Stomach (tissue), 9 donors: ENCODE results near the gene MLXIPL. TPM values are rescaled to one million over a fixed set of nuclear protein-coding genes. Genes with fewer than 3 reads are reported as not detected.

Experiments used
- DNase-seq, 2 donors: peaks; one replicate each; pipeline versions ENCODE4 v3.0.0 to v3.0.0-alpha.2; 2013 to 2019
- H3K27ac ChIP-seq, 5 donors: fragments of 200-600 bp in 4 of 5; sonication (generic) in 4 of 5; one replicate each; pipeline ENCODE4 v1.5.1; 2013 to 2019; ENCODE audit warnings: mild to moderate bottlenecking in 1 of 5, moderate library complexity in 1 of 5
- H3K27me3 ChIP-seq, 3 donors: fragments of 200-600 bp; sonication (generic); one replicate each; pipeline ENCODE4 v1.5.1; 2017 to 2019; ENCODE audit warnings: mixed run types in 1 of 3
- H3K36me3 ChIP-seq, 4 donors: fragments of 200-600 bp; sonication (generic); 1 replicate in 3 of 4; 2 replicates in 1 of 4; pipeline ENCODE4 v1.5.1; 2016 to 2019
- H3K4me1 ChIP-seq, 4 donors: fragments of 200-600 bp; sonication (generic); one replicate each; pipeline ENCODE4 v1.5.1; 2016 to 2019
- H3K4me3 ChIP-seq, 4 donors: fragments of 200-600 bp; sonication (generic) in 3 of 4; one replicate each; pipeline ENCODE4 v1.5.1; 2016 to 2019; ENCODE audit warnings: mild to moderate bottlenecking in 1 of 4
- H3K9me3 ChIP-seq, 4 donors: fragments of 200-600 bp; sonication (generic); one replicate each; pipeline ENCODE4 v1.5.1; 2016 to 2019
- CTCF ChIP-seq, 7 experiments: fragments of 450-650 bp in 4 of 7; fragments of 200-600 bp in 3 of 7; sonication (generic) in 3 of 7; IDR thresholded peaks; one replicate each; pipeline ENCODE4 v1.5.1; 2016 to 2019; ENCODE audit warnings: antibody characterized with exemption in 7 of 7, control low read depth in 2 of 7, mild to moderate bottlenecking in 1 of 7
- EP300 ChIP-seq: sonication (generic); formaldehyde crosslinking; IDR thresholded peaks from one replicate; pipeline ENCODE4 v1.6.1; 2017; ENCODE audit warnings: antibody characterized with exemption
- POLR2A ChIP-seq, 4 donors: fragments of 450-650 bp; IDR thresholded peaks; one replicate each; pipeline ENCODE4 v1.6.1; 2016; ENCODE audit warnings: antibody characterized with exemption in 4 of 4, control low read depth in 2 of 4, mild to moderate bottlenecking in 1 of 4, moderate library complexity in 1 of 4
- POLR2AphosphoS5 ChIP-seq, 3 donors: sonication (generic); formaldehyde crosslinking; IDR thresholded peaks; one replicate each; pipeline ENCODE4 v1.6.1; 2016; ENCODE audit warnings: antibody characterized with exemption in 3 of 3
- WGBS, 5 donors: extraction: QIAGEN DNeasy Blood & Tissue Kit in 3 of 5; methylation state at CpG; one replicate each; pipeline versions ENCODE4 v1.1.5 to v1.1.7; 2013 to 2018; 5-methylcytosine and 5-hydroxymethylcytosine counted together
- intact Hi-C: fragments of 100-400 bp; cut with DNase I; formaldehyde crosslinking; loops from one replicate; pipeline ENCODE4 v1.15.1; 2023; ENCODE audit warnings: low total_unique reads
- polyA plus RNA-seq, 3 donors: library from polyadenylated mRNA; stranded (reverse); fragments of 200-250 nt; gene quantifications; one replicate each; pipeline ENCODE4 v1.2.3, GENCODE V29; 2013
- total RNA-seq, 5 donors: library from RNA; depleted of rRNA; stranded (reverse); fragments of >200 nt; gene quantifications; one replicate each; pipeline versions ENCODE4 v1.1.0 to v1.2.3, GENCODE V29; 2014 to 2016
- donor health status: healthy with polysubstance abuse.
- donor health status: Bipolar disorder and iron deficiency.
- donor health status: healthy.

MLXIPL gene
- total and polyA plus RNA-seq, 8 donors: 2.4 to 102 (median 9.2) TPM

- H3K4me1 ChIP-seq: peaks cover 0 to 48% (median 17%) of the 10 kb centered on the region in 4 donors
- H3K36me3 ChIP-seq: peaks cover 28 to 96% (median 84%) of the 10 kb centered on the region in 4 donors
- H3K9me3 ChIP-seq: no peaks in the 10 kb centered on the region
- 79 to 92% (median 81%) methylated on average over 4 of the region's 4 CpGs for WGBS, 5 donors
- TF ChIP-seq POLR2AphosphoS5 (IDR thresholded peaks at IDR 0.05) (no peak), POLR2A (IDR thresholded peaks at IDR 0.05) (no peak), EP300 (no peak)
- DNase-seq: no peak
- H3K4me3 ChIP-seq: no peak overlapping the region
- H3K27ac ChIP-seq: no peak overlapping the region
- H3K27me3 ChIP-seq: no peaks in the 10 kb centered on the region
- intact Hi-C loops: no loop called here
Observed at GRCh38 chr7:73549176-73549575, 75.1 kb downstream of the MLXIPL start.

GRCh38 chr7:73547841-73548240, 76.5 kb downstream of the MLXIPL start:
- Histone ChIP-seq H3K27me3 (no peaks in the 10 kb centered on the region), H3K9me3 (no peaks in the 10 kb centered on the region), H3K36me3 (peaks cover 36 to 96% (median 82%) of the 10 kb centered on the region in 4 donors), H3K27ac (no peak overlapping the region), H3K4me3 (no peak overlapping the region), H3K4me1 (peaks cover 0 to 39% (median 11%) of the 10 kb centered on the region in 4 donors)
- DNase-seq: no peak
- 85 to 97% (median 93%) methylated on average over 9 of the region's 9 CpGs for WGBS, 5 donors
- no peak for TF ChIP-seq EP300
- no peak for TF ChIP-seq CTCF (IDR thresholded peaks at IDR 0.05)
- TF ChIP-seq POLR2AphosphoS5 (IDR thresholded peaks at IDR 0.05): no peak
- TF ChIP-seq POLR2A (IDR thresholded peaks at IDR 0.05): no peak
- intact Hi-C loops: no loop called here

GRCh38 chr7:73544678-73545077, 79.6 kb downstream of the MLXIPL start:
- Histone ChIP-seq H3K4me1 (peaks cover 0 to 33% (median 9%) of the 10 kb centered on the region in 4 donors), H3K27ac (no peak overlapping the region), H3K36me3 (peaks cover 39 to 96% (median 83%) of the 10 kb centered on the region in 4 donors), H3K27me3 (no peaks in the 10 kb centered on the region), H3K4me3 (no peak overlapping the region), H3K9me3 (no peaks in the 10 kb centered on the region)
- TF ChIP-seq POLR2A (IDR thresholded peaks at IDR 0.05): no peak
- no peak for TF ChIP-seq CTCF (IDR thresholded peaks at IDR 0.05)
- no peak for TF ChIP-seq POLR2AphosphoS5 (IDR thresholded peaks at IDR 0.05)
- TF ChIP-seq EP300: no peak
- intact Hi-C loops: no loop called here
- 92 to 98% (median 98%) methylated on average over 2 of the region's 2 CpGs for WGBS, 5 donors
- DNase-seq: no peak

Other genes starting within 250 kb of the MLXIPL start
- gene FZD9, start 190.7 kb downstream of the MLXIPL start, total RNA-seq: under 1 TPM in 1 of 5 donors, not detected in 4; 0.18 TPM
- under 1 TPM in 2 of 3 donors, not detected in 1; 0.35 to 0.50 TPM for gene FZD9, start 190.7 kb downstream of the MLXIPL start, polyA plus RNA-seq
- 100 to 1,000 TPM in 1 of 5 donors, 10 to 100 TPM in 4; 43.0 to 210 (median 52.2) TPM for gene BAZ1B, start 102.2 kb downstream of the MLXIPL start, total RNA-seq
- gene BAZ1B, start 102.2 kb downstream of the MLXIPL start, polyA plus RNA-seq: 10 to 100 TPM in 2 of 3 donors, 1 to 10 TPM in 1; 8.9 to 18.9 (median 14.4) TPM
- gene BCL7B, start 66.8 kb downstream of the MLXIPL start, total RNA-seq: 100 to 1,000 TPM in 1 of 5 donors, 10 to 100 TPM in 3, 1 to 10 TPM in 1; 9.0 to 105 (median 76.1) TPM
- 10 to 100 TPM; 39.1 to 75.6 (median 54.7) TPM for gene BCL7B, start 66.8 kb downstream of the MLXIPL start, polyA plus RNA-seq
- 100 to 1,000 TPM in 1 of 5 donors, 10 to 100 TPM in 3, 1 to 10 TPM in 1; 1.2 to 176 (median 43.0) TPM for gene TBL2, start 45.9 kb downstream of the MLXIPL start, total RNA-seq
- gene TBL2, start 45.9 kb downstream of the MLXIPL start, polyA plus RNA-seq: 10 to 100 TPM in 1 of 3 donors, 1 to 10 TPM in 2; 8.9 to 11.8 (median 9.5) TPM
- gene VPS37D, start 43.3 kb upstream of the MLXIPL start, total RNA-seq: under 1 TPM in 1 of 5 donors, not detected in 4; 0.55 TPM
- 1 to 10 TPM; 2.2 to 2.4 (median 2.3) TPM for gene VPS37D, start 43.3 kb upstream of the MLXIPL start, polyA plus RNA-seq
- 10 to 100 TPM in 1 of 5 donors, 1 to 10 TPM in 3, not detected in 1; 1.2 to 11.3 (median 3.2) TPM for gene DNAJC30, start 58.9 kb upstream of the MLXIPL start, total RNA-seq
- 1 to 10 TPM; 5.7 to 8.2 (median 8.0) TPM for gene DNAJC30, start 58.9 kb upstream of the MLXIPL start, polyA plus RNA-seq
- 10 to 100 TPM; 17.4 to 60.4 (median 34.5) TPM for gene BUD23, start 59.1 kb upstream of the MLXIPL start, total RNA-seq
- gene BUD23, start 59.1 kb upstream of the MLXIPL start, polyA plus RNA-seq: 10 to 100 TPM; 36.7 to 71.9 (median 55.8) TPM
- gene STX1A, start 95.1 kb upstream of the MLXIPL start, total RNA-seq: 10 to 100 TPM in 2 of 5 donors, 1 to 10 TPM in 2, not detected in 1; 3.9 to 57.2 (median 11.6) TPM
- gene STX1A, start 95.1 kb upstream of the MLXIPL start, polyA plus RNA-seq: 1 to 10 TPM; 1.1 to 8.1 (median 4.2) TPM
- gene ABHD11, start 114.3 kb upstream of the MLXIPL start, total RNA-seq: 100 to 1,000 TPM in 1 of 5 donors, 10 to 100 TPM in 4; 11.6 to 112 (median 13.8) TPM
- 10 to 100 TPM; 19.5 to 27.2 (median 22.9) TPM for gene ABHD11, start 114.3 kb upstream of the MLXIPL start, polyA plus RNA-seq
- 1,000 to 10,000 TPM in 1 of 5 donors, 1 to 10 TPM in 2, under 1 TPM in 1, not detected in 1; 0.45 to 1,550 (median 2.2) TPM for gene CLDN3, start 145.7 kb upstream of the MLXIPL start, total RNA-seq
- 1 to 10 TPM in 1 of 3 donors, under 1 TPM in 1, not detected in 1; 0.62 to 1.4 TPM for gene CLDN3, start 145.7 kb upstream of the MLXIPL start, polyA plus RNA-seq
- gene CLDN4, start 206.5 kb upstream of the MLXIPL start, total RNA-seq: 100 to 1,000 TPM in 1 of 5 donors, 10 to 100 TPM in 3, not detected in 1; 15.6 to 523 (median 17.3) TPM
- gene CLDN4, start 206.5 kb upstream of the MLXIPL start, polyA plus RNA-seq: 10 to 100 TPM in 2 of 3 donors, 1 to 10 TPM in 1; 2.4 to 51.2 (median 36.1) TPM
- gene METTL27, start 218.0 kb upstream of the MLXIPL start, total RNA-seq: 1 to 10 TPM in 2 of 5 donors, under 1 TPM in 1, not detected in 2; 0.87 to 4.8 (median 3.0) TPM
- under 1 TPM in 1 of 3 donors, not detected in 2; 0.80 TPM for gene METTL27, start 218.0 kb upstream of the MLXIPL start, polyA plus RNA-seq
- gene TMEM270, start 236.6 kb upstream of the MLXIPL start, total RNA-seq: not detected
- gene TMEM270, start 236.6 kb upstream of the MLXIPL start, polyA plus RNA-seq: not detected